Right ventricle myocardium superior (tissue), 1 donor: Measurements from ENCODE around the gene CD99. TPM values are rescaled to one million over a fixed set of nuclear protein-coding genes. Genes with fewer than 3 reads are reported as not detected.
"Not testable (repeated sequence)": the region's sequence is repeated elsewhere in the genome, so short reads cannot be mapped to it uniquely, and the experiment has no call there.

Experiments used
- ATAC-seq: fragments of 200-7000 bp; cut with Tn5 transposase; one replicate; pipeline ENCODE4 v1.9.1; 2020; ENCODE audit warnings: mild to moderate bottlenecking; ENCODE audit not compliant: poor library complexity
- DNase-seq: peaks from one replicate; pipeline ENCODE4 v3.0.0-alpha.2; 2020
- intact Hi-C: fragments of 100-400 bp; cut with DNase I; formaldehyde crosslinking; loops from one replicate; pipeline ENCODE4 v1.11.2; 2022
- total RNA-seq: library from RNA; stranded (reverse); fragmentation: NEBNext Ultra II Directional; extraction: Animal tissue kit (Norgen Biotek cat#: 25700); gene quantifications from one replicate; pipeline ENCODE4 v1.2.1, GENCODE V29; 2021
- donor health status: DM: no; HTN: yes; CAD: no; lungs with severe emphysema.

The CD99 gene
- total RNA-seq, 1 donor from 2014 or later = 310 TPM

DNA sequence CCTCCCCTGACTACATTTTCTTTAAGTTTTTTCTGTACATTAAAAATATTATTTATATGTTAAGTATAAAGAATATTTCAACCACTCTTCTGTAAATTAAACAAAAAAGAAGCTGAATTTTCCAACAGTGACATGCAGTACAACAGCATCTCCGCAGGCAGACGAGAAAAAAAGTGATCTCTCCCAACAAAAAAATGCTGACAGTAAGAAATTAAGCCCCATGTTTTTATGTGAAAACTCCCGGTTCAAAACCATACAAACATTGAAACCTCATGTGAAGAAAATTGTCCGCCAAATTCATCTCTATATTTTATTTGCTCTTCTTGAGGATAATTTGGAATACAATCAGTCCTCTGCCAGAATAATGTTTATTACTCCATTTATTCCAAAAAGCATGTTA is 20.1 kb upstream of the CD99 start:
- ATAC-seq (no peak), DNase-seq (no peak)
- intact Hi-C loops = no loop called here

DNA sequence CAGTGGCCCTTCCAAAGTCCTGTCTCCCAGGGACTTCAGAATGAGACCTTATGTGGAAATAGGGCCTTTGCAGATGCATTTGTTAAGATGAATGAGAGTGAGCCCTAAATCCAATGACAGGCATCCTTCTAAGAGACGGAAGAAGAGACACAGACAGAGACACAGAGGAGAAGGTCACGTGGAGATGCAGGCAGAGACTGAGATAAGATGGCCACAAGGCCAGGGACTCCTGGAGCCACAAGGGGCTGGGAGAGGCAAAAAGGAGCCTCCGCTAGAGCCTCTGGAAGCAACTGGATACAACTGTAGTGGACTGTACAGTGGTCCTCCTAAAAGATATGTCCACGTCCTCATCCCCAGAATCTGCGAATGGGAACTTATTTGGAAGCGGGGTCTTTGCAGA is 19.0 kb upstream of the CD99 start:
- DNase-seq (no peak), ATAC-seq (no peak)
- intact Hi-C loops = no loop called here

DNA sequence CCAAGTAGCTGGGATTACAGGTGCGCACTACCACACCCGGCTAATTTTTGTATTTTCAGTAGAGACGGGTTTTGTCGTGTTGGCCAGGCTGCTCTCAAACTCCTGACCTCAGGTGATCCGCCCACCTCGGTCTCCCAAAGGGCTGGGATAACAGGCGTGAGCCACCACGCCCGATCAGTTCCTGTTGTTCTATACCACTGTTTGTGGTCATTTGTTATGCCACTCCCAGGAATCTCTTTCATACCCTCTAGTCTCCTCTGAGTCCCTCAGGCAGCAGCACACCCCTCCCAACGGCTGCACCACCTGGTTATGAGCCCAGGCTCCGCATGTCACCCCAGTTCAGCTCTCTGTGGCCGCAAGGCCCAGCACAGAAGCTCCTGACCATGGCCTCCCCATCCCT is 17.5 kb upstream of the CD99 start:
- intact Hi-C loops = no loop called here
- no peak for ATAC-seq

DNA sequence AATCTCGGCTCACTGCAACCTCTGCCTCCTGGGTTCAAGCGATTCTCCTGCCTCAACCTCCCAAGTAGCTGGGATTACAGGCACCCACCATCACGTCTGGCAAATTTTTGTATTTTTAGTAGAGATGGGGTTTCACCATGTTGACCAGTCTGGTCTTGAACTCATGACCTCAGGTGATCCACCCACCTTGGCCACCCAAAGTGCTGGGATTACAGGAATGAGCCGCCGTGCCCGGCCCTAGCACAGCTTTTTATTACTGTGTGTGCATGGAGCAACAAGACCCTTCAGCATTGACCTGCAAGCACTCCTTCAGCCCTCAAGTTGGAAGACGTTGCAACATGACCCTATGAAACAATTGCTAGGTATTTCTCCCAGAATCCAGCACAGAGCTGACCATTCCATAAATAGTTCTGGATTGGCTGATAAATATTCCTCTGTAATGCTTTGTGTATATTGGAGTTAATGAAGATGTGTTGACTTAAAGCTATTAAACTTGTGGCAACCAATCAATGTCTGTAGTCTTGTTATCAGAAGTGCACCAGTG is 15.4 kb upstream of the CD99 start:
- DNase-seq, intact Hi-C loops, ATAC-seq: not testable (repeated sequence)

More for the DNA sequence above, 17.5 kb upstream of the CD99 start:
- DNase-seq = no peak

DNA sequence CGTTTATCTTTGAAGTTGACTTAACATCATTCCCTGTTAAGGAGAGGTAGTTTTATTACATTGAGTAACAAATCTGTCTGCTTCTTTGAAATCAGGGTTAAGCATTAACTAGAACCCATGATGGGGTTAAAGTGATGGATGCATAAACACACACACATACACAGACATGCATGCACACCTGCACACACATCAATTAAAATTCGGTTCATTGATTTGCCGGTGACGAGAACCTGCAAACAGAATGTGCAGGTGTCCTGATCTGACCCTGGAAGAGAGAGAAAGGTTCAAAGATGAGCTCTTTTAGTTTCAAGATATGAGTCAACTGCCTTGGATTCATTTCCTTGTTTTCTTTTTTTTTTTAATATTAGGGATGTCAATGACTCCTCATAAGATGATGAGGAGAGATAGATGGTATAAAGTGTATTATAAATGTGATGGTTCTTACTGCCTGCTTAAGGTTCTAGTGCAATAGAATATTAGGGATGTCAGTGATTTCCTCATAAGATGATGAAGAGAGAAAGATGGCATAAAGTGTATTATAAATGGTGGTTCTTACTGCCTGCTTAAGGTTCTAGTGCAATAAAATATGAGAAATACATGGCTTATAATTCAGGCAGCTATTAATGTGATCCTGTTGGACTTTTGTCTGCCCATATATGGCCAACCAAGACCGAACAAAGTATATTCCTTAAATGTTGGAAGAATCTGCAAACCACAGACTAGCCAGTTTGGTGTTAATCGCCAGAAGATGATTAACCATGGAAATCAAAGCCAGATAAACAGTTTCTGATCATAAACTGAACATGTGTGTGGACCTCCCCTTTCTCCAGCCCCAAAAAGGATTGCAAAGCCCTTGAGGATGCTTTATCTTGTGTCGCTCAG is 14.1 kb upstream of the CD99 start:
- intact Hi-C loops = no loop called here
- no peak for DNase-seq
- no peak for ATAC-seq

DNA sequence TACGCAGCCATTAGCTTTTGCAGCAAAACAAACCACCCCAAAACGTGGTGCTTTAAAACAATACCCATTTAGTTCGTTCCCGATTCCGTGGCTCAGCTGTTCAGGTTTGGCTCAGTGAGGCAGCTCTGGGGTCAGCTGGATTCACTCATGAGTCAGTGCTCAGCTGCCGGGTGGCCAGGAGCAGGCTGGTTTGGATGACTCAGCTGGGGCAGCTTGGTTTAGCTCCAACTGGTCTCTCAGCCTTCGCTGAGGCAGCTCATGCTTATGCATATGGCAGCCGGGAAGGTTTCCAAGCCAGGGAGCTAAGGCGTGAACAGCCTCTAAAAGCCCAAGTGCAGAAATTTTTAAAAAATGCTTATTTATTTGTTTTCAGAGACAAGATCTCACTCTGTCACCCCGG is 13.3 kb upstream of the CD99 start:
- peak; percentile 98 for ATAC-seq
- peak; percentile 89 for DNase-seq
- intact Hi-C loops = no loop called here

DNA sequence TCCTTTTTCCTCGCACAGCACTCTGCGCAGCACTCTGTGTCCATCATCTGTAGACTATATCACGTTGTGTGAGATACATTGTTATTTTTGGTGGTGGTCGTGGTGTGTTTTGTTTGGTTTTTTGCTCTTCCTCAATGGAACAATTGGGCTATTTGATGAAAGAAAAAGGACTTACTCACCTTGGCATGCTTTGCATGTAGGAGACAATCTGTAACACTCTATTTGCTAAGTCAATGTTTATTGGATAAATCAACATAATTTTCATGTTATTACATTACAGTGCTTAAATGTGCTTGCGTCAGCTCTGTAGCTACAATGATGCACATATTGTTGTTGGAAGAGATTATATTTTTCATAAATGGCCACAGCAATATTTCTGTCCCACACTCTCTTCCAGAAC is 12.5 kb upstream of the CD99 start:
- intact Hi-C loops = no loop called here
- no peak for DNase-seq
- ATAC-seq = no peak

DNA sequence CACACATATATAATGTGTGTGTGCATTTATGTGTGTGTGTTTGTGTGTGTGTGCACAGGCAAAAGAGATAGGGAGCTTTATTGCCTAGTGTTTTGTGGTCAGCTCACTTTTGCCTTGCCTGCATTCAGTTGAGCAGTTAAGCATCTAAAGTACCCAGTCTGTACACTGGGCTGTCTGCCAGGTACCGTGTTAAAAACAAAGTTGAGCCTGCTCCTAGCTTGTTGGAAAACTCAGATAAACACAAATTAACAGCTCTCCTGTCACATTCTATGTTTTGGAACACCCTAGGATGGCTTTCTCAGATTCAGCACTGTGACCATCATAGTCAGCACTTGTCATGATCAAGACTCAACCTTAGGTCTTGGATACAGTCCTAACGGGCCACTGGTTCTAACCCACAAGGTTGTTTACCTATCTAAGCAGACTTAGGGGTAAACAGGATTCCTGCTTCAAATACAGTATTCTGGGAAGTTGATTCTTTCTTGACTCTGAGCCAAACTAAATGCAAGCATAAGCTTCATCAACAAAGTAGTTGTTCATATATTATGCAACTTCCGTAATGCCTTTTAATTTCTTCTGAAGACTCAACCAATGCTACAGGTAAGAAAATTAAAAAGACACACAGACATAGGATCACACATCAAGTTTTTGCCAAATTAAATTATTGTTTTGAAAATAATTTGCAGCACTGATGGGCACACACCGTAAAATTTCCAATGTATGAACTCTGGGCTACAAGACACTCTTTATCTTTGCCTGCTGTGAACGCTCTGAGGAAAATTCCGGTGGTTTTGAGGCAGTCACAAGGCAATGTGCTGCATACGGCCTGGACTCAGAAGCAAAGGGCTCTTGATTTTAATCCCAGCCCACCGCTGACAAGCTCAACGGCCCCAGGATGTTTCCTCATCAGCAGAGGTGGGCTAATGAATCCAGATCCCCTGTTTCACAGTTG is 11.3 kb upstream of the CD99 start:
- DNase-seq (no peak), ATAC-seq (peak; percentile 47)
- intact Hi-C loops = no loop called here

DNA sequence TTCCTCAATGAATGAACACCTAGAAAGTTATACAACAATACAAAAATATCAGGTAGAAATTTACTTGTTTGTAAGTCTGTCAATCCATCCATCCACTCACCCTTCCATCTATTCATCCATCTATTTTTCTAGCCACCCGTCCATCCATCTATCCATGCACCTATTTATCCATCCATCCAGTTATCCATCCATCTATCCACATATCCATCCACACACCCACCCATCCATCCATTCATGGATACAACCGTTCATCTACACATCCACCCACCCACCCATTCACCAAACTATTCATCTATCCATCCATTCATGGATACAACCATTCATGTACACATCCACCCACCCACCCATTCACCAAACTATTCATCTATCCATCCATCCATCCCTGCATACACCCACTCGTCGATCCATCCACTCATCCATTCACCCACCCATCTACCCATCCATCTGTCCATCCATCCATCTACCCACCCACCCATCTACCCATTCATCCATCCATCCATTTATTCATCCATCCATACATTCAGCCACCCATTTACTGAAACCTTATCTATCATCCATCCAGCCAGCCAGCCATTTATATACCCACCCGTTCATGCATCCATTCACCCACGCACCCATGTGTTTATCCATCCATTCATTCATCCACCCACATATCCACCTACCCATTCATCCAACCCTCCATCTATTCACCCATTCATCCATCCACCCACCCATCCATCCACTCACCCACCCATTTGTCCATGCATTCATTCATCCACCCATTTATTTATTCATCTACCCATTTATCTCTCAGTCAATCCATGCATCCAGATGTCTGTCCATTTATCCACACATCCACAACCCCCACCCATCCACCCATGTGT is 10.4 kb upstream of the CD99 start:
- intact Hi-C loops = no loop called here
- no peak for DNase-seq
- no peak for ATAC-seq

DNA sequence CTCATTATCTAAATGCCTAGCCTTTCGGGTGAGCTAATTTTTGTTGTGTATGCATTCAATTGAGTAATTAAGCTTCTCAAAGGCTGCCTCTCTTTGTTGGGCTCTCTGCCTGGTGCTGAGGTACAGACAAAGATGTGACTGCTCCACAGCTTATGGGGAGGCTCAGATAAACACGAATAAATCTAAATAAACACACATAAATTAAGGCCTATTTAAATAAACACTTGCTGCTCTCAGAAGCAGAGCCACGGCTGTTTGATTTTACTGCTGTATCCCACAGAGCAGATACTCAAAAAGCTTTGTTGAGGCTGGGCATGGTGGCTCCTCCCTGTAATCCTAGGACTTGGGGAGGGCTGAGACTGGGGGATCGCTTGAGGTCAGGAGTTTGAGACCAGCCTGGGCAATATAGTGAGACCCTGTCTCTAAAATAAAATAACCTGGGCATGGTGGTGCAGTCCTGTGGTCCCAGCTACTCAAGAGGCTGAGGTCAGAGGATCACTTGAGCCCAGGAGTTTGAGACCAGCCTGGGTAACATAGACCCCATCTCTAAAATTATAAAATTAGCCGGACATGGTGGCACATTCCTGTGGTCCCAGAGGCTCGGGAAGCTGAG is 8.4 kb upstream of the CD99 start:
- ATAC-seq (no peak), DNase-seq (no peak)
- intact Hi-C loops = no loop called here

DNA sequence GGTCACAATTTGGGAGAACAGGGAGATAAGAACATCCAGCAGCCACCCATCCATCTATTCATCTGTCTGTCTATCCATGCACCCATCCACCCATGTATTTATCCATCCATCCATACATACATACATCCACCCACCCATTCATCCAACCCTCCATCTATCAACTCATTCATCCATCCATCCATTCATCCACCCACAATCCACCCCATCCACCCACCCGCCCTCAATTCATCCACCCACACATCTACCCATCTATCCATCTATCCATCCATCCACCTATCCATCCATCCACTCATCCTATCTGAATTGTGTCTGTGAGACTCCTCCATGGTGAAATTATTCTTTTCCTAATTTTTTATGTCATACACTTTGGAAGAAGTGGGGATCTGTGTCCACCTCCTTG is 6.8 kb upstream of the CD99 start:
- DNase-seq (no peak), ATAC-seq (no peak)
- intact Hi-C loops = no loop called here

DNA sequence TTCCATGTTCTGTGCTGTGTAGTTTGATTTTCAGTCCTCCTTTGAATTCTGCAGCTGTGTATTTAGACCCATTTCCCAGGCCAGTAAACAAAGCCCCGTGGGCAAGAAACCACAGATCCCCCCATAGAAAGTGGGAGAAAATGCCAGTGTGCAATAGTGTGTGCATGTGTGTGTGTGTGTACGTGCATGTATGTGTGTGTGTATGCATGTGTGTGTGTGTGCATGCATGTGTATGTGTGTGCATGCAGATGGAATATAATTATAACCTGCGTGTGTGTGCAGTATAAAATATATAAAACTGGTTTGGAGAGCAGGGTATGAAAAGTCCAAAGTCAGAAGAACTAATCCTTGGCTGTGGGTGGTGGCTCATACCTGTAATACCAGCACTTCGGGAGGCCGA is 5.2 kb upstream of the CD99 start:
- intact Hi-C loops = no loop called here
- ATAC-seq (no peak), DNase-seq (no peak)

DNA sequence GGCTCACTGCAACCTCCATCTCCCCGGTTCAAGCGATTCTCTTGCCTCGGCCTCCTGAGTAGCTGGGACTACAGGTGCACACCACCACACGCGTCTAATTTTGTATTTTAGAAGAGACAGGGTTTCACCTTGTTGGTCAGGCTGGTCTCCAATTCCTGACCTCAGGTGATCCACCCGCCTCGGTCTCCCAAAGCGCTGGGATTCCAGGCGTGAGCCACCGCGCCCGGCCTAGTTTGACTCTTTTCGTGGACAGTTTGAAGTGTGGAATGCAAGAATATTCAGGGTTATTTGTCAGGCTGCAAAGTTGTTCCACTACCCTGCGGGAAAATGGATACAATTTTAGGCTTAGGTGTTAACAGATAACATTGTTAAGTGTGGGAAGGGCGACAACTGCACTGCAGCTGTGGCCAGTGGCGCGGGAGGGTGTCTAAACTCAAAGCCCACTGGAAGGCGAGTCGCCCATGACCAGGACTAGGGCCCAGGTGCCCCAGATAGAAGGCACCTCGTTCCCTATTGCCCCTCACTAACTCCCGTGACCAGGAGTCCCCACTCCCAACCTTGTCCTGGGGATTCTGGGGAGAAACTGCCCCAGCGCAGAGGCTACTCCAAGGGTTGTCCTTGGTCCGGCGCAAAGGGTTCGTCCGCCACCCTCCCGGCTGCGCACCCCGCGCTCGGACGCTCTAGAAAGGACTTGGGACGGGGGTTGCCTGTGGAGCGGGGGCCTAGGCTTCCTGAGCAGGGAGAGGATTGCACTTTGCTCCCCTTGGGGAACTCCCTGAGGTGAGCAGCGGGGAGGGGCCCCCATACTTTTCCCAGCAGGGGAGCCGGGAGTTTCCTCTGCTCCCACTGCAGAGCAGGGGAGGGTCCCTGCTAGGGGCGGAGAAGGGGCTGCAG is 1.1 kb upstream of the CD99 start:
- intact Hi-C loops = no loop called here
- DNase-seq (no peak), ATAC-seq (no peak)

DNA sequence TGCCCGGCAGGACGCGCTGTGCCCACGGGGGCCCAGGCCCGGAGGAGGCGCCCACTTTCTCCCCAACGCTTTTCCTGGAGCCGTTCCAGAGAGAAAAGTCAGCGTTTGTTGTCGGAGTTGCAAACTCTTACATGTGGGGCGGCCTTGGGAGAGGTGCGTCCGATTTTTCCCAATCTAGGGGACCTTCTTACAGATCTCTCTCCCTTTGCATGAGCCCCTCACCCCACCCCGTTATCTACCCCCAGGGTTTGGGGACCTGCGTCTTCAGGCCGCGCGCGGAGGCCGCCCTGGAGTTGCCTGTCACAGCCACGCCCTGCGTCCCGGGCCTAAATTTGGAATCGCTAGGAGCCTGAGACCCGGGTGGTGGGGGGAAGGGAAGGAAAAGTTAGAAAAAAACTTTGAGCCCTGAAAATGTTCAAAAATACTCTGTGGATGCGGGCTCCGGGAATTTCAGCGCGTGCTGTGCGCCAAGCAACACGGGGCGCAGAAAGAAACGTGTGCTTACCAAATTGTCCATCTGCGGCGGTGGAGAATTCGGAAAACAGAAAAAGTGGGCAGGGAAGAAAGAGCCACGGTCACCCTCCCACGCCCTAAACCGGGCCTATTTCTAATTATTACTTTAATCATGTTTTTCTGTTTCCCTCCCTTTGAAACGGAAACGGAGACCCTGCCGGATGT is 587 bp downstream of the CD99 start:
- peak; percentile 80 for ATAC-seq
- intact Hi-C loops = no loop called here
- peak; percentile 88 for DNase-seq

DNA sequence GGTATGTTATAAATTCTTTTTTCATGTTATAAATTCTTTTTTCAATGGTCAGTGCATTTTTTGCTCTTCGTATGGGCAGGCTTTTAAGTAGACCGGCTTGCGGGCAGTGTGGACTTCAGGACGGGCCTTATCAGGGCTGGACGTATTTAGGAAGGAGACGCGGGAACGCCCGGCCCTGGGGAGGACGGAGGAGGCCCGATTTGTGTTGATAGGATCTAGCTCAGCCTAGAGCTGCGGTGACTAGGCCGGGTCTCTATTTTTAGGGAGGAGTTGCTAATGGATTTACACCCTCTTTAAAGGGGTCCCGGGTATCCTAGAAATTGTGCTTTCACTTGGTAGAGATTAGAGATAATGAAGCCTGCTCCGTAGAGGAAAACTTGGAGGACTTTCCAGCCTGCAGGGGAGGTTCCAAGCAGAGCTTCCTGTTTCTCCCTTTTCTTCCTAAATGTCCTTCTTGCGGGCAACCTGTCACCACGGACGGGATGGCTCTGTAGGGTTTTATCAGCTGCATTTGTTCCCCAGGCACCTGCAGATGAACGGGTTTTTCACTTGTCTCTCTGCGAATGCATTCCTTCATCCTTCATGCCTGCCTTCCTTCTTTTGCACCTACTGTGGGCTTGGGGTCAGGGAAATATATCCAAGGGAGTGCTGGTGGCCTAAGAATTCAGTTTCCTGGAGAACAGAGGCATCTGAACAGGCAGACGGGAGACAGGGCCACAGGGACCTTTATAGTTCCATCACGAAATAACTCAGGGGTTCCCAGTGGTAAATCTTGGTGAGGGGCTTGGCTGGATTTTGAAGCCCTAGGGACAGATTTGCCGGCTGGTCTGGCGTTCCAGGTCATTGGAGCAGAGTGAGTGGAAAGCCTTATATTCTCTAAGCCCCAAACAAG is 1.4 kb downstream of the CD99 start:
- DNase-seq (peak; percentile 75), ATAC-seq (peak; percentile 42)
- intact Hi-C loops = no loop called here
